ENCODE data around the gene ABL2.
"Not testable (repeated sequence)": the region's sequence is repeated elsewhere in the genome, so short reads cannot be mapped to it uniquely, and the experiment has no call there.

ABL2 gene

DNA sequence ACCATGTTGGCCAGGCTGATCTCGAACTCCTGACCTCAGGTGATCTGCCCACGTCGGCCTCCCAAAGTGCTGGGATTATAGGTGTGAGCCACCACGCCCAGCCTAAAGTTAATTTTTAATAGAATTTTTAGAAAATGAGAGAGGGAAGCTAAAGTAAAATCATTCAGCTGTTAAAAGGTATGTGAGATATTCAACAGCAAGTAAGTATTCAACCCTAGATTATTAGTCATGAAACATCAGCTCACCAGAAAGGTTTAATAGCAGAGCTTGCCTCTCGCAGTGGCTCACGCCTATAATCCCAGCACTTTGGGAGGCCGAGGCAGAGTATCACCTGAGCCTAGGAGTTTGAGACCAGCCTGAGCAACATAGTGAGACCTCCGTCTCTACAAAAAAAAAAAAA, 5.0 kb downstream of the ABL2 start:
- not testable (repeated sequence) for H3K79me1 ChIP-seq (ENCODE audit: low read depth, low read length); H3K4me1 ChIP-seq (ENCODE audit: control insufficient read depth in 2 of 2, insufficient read depth in 1 of 2, low read depth in 1 of 2, low read length in 2 of 2); H2BK5ac ChIP-seq (ENCODE audit: low read length); H4K91ac ChIP-seq (ENCODE audit: low read depth, low read length, poor library complexity); H3K4me3 ChIP-seq (ENCODE audit: low read length in 2 of 2); H3K27me3 ChIP-seq (ENCODE audit: control insufficient read depth in 3 of 3, insufficient read depth in 3 of 3, low read depth in 1 of 3, low read length in 3 of 3); H3K14ac ChIP-seq (ENCODE audit: low read length); H3K9me3 ChIP-seq (replicated peaks in 1 of 2; ENCODE audit: control insufficient read depth in 2 of 2, insufficient read depth in 1 of 2, low read depth in 1 of 2, low read length in 2 of 2); H3K23ac ChIP-seq (ENCODE audit: low read depth, low read length, poor library complexity); H3K27ac ChIP-seq (replicated peaks; ENCODE audit: low read length); H2AFZ ChIP-seq (ENCODE audit: low read length); H3K18ac ChIP-seq (ENCODE audit: low read length); H2BK120ac ChIP-seq (ENCODE audit: low read depth, low read length); H3K4ac ChIP-seq (ENCODE audit: low read length); DNase-seq (ENCODE audit: low spot score); H2BK12ac ChIP-seq (ENCODE audit: low read length); H2AK5ac ChIP-seq (ENCODE audit: low read depth, low read length); H4K8ac ChIP-seq (ENCODE audit: low read depth, low read length); H3K4me2 ChIP-seq (ENCODE audit: insufficient read depth, low read length, poor library complexity, severe bottlenecking); H3K9ac ChIP-seq (ENCODE audit: low read depth, low read length, poor library complexity); H2BK15ac ChIP-seq (ENCODE audit: low read length)
- peaks cover 5 to 51% of the 10 kb centered on the region in 2 donors for H3K36me3 ChIP-seq (replicated peaks in 1 of 2; ENCODE audit: control insufficient read depth in 2 of 2, insufficient read depth in 2 of 2, low read length in 2 of 2)
- no CpG with 5 or more reads among the region's 8 CpGs for WGBS, 2 donors (ENCODE audit: extremely low coverage in 2 of 2, insufficient read length in 2 of 2, insufficient replicate concordance in 1 of 2)

DNA sequence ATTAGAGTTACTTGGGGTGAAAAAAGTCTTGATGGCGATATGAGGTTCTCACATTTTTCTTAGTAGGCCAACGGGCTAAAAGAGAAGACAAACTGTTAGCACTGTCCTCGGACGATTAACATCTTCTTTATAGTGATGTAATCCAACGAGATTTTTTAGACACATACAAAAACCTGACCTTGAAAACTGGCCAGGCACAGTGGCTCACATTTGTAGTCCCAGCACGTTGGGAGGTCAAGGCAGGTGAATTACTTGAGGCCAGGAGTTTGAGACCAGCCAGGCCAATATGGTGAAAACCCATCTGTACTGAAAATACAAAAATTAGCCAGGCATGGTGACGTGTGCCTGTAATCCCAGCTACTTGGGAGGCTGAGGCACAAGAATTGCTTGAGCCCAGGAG, 8.4 kb downstream of the ABL2 start:
- not testable (repeated sequence) for H2AFZ ChIP-seq (ENCODE audit: low read length); H3K27me3 ChIP-seq (ENCODE audit: control insufficient read depth in 3 of 3, insufficient read depth in 3 of 3, low read depth in 1 of 3, low read length in 3 of 3); H3K9me3 ChIP-seq (replicated peaks in 1 of 2; ENCODE audit: control insufficient read depth in 2 of 2, insufficient read depth in 1 of 2, low read depth in 1 of 2, low read length in 2 of 2); H3K9ac ChIP-seq (ENCODE audit: low read depth, low read length, poor library complexity); H4K91ac ChIP-seq (ENCODE audit: low read depth, low read length, poor library complexity); H3K4me1 ChIP-seq (ENCODE audit: control insufficient read depth in 2 of 2, insufficient read depth in 1 of 2, low read depth in 1 of 2, low read length in 2 of 2); H2BK120ac ChIP-seq (ENCODE audit: low read depth, low read length); H2AK5ac ChIP-seq (ENCODE audit: low read depth, low read length); H3K23ac ChIP-seq (ENCODE audit: low read depth, low read length, poor library complexity); H3K14ac ChIP-seq (ENCODE audit: low read length); H3K4me3 ChIP-seq (ENCODE audit: low read length in 2 of 2); H3K79me1 ChIP-seq (ENCODE audit: low read depth, low read length); H2BK12ac ChIP-seq (ENCODE audit: low read length); H3K4ac ChIP-seq (ENCODE audit: low read length); H3K27ac ChIP-seq (replicated peaks; ENCODE audit: low read length); H3K18ac ChIP-seq (ENCODE audit: low read length); H3K4me2 ChIP-seq (ENCODE audit: insufficient read depth, low read length, poor library complexity, severe bottlenecking); H4K8ac ChIP-seq (ENCODE audit: low read depth, low read length); H2BK5ac ChIP-seq (ENCODE audit: low read length); DNase-seq (ENCODE audit: low spot score); H2BK15ac ChIP-seq (ENCODE audit: low read length)
- no CpG with 5 or more reads among the region's 7 CpGs for WGBS, 2 donors (ENCODE audit: extremely low coverage in 2 of 2, insufficient read length in 2 of 2, insufficient replicate concordance in 1 of 2)
- peaks cover 5 to 55% of the 10 kb centered on the region in 2 donors for H3K36me3 ChIP-seq (replicated peaks in 1 of 2; ENCODE audit: control insufficient read depth in 2 of 2, insufficient read depth in 2 of 2, low read length in 2 of 2)

DNA sequence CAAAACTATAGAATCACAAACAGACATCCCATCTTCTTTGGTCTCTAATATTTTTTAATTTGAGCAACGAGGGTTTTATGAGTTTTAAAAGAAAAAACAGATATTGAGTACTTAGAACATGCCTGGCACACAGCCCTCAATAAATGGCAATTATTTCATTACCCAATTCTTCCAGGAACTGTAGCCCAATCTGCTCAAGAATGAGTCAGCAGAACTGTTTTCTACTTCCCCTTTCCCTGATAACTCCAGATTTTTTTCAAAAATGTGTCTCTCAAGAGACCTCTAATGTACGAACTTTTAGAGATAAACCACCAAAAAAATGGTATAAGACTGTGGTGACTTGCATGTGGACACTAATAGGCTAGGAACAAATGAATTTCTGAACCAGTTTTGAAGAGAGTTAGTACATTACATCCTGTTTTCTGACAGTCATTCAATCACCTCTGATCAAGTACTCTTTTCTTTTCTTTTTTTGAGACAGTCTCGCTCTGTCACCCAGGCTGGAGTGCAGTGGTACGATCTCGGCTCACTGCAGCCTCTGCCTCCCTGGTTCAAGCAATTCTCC, 11.5 kb downstream of the ABL2 start:
- Histone ChIP-seq H3K36me3 (replicated peaks in 1 of 2; ENCODE audit: control insufficient read depth in 2 of 2, insufficient read depth in 2 of 2, low read length in 2 of 2) (peaks cover 2 to 37% of the 10 kb centered on the region in 2 donors), H3K4me3 (ENCODE audit: low read length in 2 of 2) (no peak overlapping the region), H3K9ac (ENCODE audit: low read depth, low read length, poor library complexity) (no peak overlapping the region), H3K27me3 (ENCODE audit: control insufficient read depth in 3 of 3, insufficient read depth in 3 of 3, low read depth in 1 of 3, low read length in 3 of 3) (no peaks in the 10 kb centered on the region), H4K8ac (ENCODE audit: low read depth, low read length) (no peak overlapping the region), H2BK120ac (ENCODE audit: low read depth, low read length) (no peak overlapping the region), H3K23ac (ENCODE audit: low read depth, low read length, poor library complexity) (no peak overlapping the region), H3K9me3 (replicated peaks in 1 of 2; ENCODE audit: control insufficient read depth in 2 of 2, insufficient read depth in 1 of 2, low read depth in 1 of 2, low read length in 2 of 2) (no peaks in the 10 kb centered on the region), H3K14ac (ENCODE audit: low read length) (no peak overlapping the region), H2BK12ac (ENCODE audit: low read length) (no peak overlapping the region), H2BK15ac (ENCODE audit: low read length) (no peak overlapping the region), H3K18ac (ENCODE audit: low read length) (no peak overlapping the region), H2BK5ac (ENCODE audit: low read length) (no peak overlapping the region), H3K27ac (replicated peaks; ENCODE audit: low read length) (no peak overlapping the region), H2AK5ac (ENCODE audit: low read depth, low read length) (no peak overlapping the region), H3K4me1 (ENCODE audit: control insufficient read depth in 2 of 2, insufficient read depth in 1 of 2, low read depth in 1 of 2, low read length in 2 of 2) (no peaks in the 10 kb centered on the region), H4K91ac (ENCODE audit: low read depth, low read length, poor library complexity) (no peak overlapping the region), H3K79me1 (ENCODE audit: low read depth, low read length) (peaks cover 3% of the 10 kb centered on the region), H3K4me2 (ENCODE audit: insufficient read depth, low read length, poor library complexity, severe bottlenecking) (no peak overlapping the region), H3K4ac (ENCODE audit: low read length) (no peak overlapping the region), H2AFZ (ENCODE audit: low read length) (no peak overlapping the region)
- DNase-seq (ENCODE audit: low spot score), result no peak
- no CpG with 5 or more reads among the region's 5 CpGs for WGBS, 2 donors (ENCODE audit: extremely low coverage in 2 of 2, insufficient read length in 2 of 2, insufficient replicate concordance in 1 of 2)

DNA sequence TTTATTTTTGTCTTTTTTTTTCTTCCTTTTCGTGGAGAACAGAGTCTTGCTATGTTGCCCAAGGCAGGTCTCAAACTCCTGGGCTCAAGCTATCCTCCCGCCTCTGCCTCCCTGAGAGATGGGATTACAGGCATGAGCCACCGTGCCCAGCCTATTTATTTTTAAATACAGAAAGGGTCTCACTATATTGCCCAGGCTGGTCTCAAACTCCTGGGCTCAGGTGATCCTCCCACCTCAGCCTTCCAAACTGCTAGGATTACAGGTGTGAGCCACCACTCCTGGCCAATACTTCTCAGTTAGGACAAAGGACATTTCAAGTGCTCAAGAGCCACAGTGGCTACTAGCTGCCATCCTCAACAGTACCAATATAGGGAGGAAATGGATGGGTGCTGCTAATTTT, 16.2 kb downstream of the ABL2 start:
- not testable (repeated sequence) for H3K18ac ChIP-seq (ENCODE audit: low read length); H2BK120ac ChIP-seq (ENCODE audit: low read depth, low read length); H2BK15ac ChIP-seq (ENCODE audit: low read length); H3K9ac ChIP-seq (ENCODE audit: low read depth, low read length, poor library complexity); H3K4me3 ChIP-seq (ENCODE audit: low read length in 2 of 2); H2BK12ac ChIP-seq (ENCODE audit: low read length); H3K9me3 ChIP-seq (replicated peaks in 1 of 2; ENCODE audit: control insufficient read depth in 2 of 2, insufficient read depth in 1 of 2, low read depth in 1 of 2, low read length in 2 of 2); H3K4me1 ChIP-seq (ENCODE audit: control insufficient read depth in 2 of 2, insufficient read depth in 1 of 2, low read depth in 1 of 2, low read length in 2 of 2); H3K23ac ChIP-seq (ENCODE audit: low read depth, low read length, poor library complexity); H4K8ac ChIP-seq (ENCODE audit: low read depth, low read length); H3K27ac ChIP-seq (replicated peaks; ENCODE audit: low read length); H3K27me3 ChIP-seq (ENCODE audit: control insufficient read depth in 3 of 3, insufficient read depth in 3 of 3, low read depth in 1 of 3, low read length in 3 of 3); H2AFZ ChIP-seq (ENCODE audit: low read length); H3K14ac ChIP-seq (ENCODE audit: low read length); H3K4me2 ChIP-seq (ENCODE audit: insufficient read depth, low read length, poor library complexity, severe bottlenecking); H4K91ac ChIP-seq (ENCODE audit: low read depth, low read length, poor library complexity); H3K79me1 ChIP-seq (ENCODE audit: low read depth, low read length); H3K36me3 ChIP-seq (replicated peaks in 1 of 2; ENCODE audit: control insufficient read depth in 2 of 2, insufficient read depth in 2 of 2, low read length in 2 of 2); H2BK5ac ChIP-seq (ENCODE audit: low read length); DNase-seq (ENCODE audit: low spot score); H2AK5ac ChIP-seq (ENCODE audit: low read depth, low read length); H3K4ac ChIP-seq (ENCODE audit: low read length)
- WGBS, 2 donors (ENCODE audit: extremely low coverage in 2 of 2, insufficient read length in 2 of 2, insufficient replicate concordance in 1 of 2), result no CpG with 5 or more reads among the region's 3 CpGs

Data from neuronal stem cell (in vitro differentiated cells).